Measurements from ENCODE around the gene STEAP3. TPM values are rescaled to one million over a fixed set of nuclear protein-coding genes. Genes with fewer than 3 reads are reported as not detected.

Gene STEAP3
- total RNA-seq, 1 donor from 2014 or later = 38.8 TPM

- Histone ChIP-seq H4K20me1 (ENCODE audit: insufficient read depth, low read length) (no peaks in the 10 kb centered on the region), H3K4me3 (ENCODE audit: insufficient read depth, low read depth, low read length) (no peak overlapping the region), H3K79me2 (ENCODE audit: insufficient read depth, low read length) (no peaks in the 10 kb centered on the region), H3K9me3 (ENCODE audit: insufficient read depth, low read depth, low read length) (no peaks in the 10 kb centered on the region), H3K36me3 (ENCODE audit: insufficient read depth, low read length) (no peaks in the 10 kb centered on the region), H3K27ac (ENCODE audit: low read depth, low read length) (no peak overlapping the region), H2AFZ (ENCODE audit: low read depth, low read length) (no peak overlapping the region), H3K9ac (ENCODE audit: low read length) (no peak overlapping the region), H3K27me3 (ENCODE audit: insufficient read depth, low read length) (no peaks in the 10 kb centered on the region), H3K4me1 (ENCODE audit: insufficient read depth, low read length) (no peaks in the 10 kb centered on the region), H3K4me2 (ENCODE audit: low read length) (no peak overlapping the region)
- Mint-ChIP-seq H3K36me3 (ENCODE audit: low read depth, unreplicated experiment) (no peaks in the 10 kb centered on the region), H3K4me3 (ENCODE audit: unreplicated experiment) (no peak overlapping the region), H3K27me3 (ENCODE audit: low read depth, unreplicated experiment) (peaks cover 3% of the 10 kb centered on the region), H3K9me3 (ENCODE audit: unreplicated experiment) (no peaks in the 10 kb centered on the region), H3K27ac (ENCODE audit: unreplicated experiment) (no peak overlapping the region), H3K4me1 (ENCODE audit: low read depth, unreplicated experiment) (peaks cover 3% of the 10 kb centered on the region)
- DNase-seq (ENCODE audit: low read depth) (no peak), FAIRE-seq (no peak)
- no peak for TF ChIP-seq CTCF (IDR thresholded peaks at IDR 0.05; ENCODE audit: insufficient read depth, low read depth, low read length)
- no peak for TF ChIP-seq EZH2 (IDR thresholded peaks at IDR 0.05; ENCODE audit: insufficient read depth, low read length)
Observed at GRCh38 chr2:119306196-119306590, 82.6 kb downstream of the STEAP3 start.

GRCh38 chr2:119307419-119308140 is 83.9 kb downstream of the STEAP3 start:
- H3K9me3 Mint-ChIP-seq (ENCODE audit: unreplicated experiment) = no peaks in the 10 kb centered on the region
- H3K27ac ChIP-seq (ENCODE audit: low read depth, low read length) = no peak overlapping the region
- peaks cover 3% of the 10 kb centered on the region for H3K36me3 Mint-ChIP-seq (ENCODE audit: low read depth, unreplicated experiment)
- H3K9ac ChIP-seq (ENCODE audit: low read length) = no peak overlapping the region
- DNase-seq (ENCODE audit: low read depth) (no peak), FAIRE-seq (no peak)
- H2AFZ ChIP-seq (ENCODE audit: low read depth, low read length) = no peak overlapping the region
- no peaks in the 10 kb centered on the region for H3K9me3 ChIP-seq (ENCODE audit: insufficient read depth, low read depth, low read length)
- no peaks in the 10 kb centered on the region for H3K36me3 ChIP-seq (ENCODE audit: insufficient read depth, low read length)
- H3K4me3 ChIP-seq (ENCODE audit: insufficient read depth, low read depth, low read length) = no peak overlapping the region
- H4K20me1 ChIP-seq (ENCODE audit: insufficient read depth, low read length) = no peaks in the 10 kb centered on the region
- no peaks in the 10 kb centered on the region for H3K27me3 ChIP-seq (ENCODE audit: insufficient read depth, low read length)
- H3K4me1 Mint-ChIP-seq (ENCODE audit: low read depth, unreplicated experiment) = no peaks in the 10 kb centered on the region
- H3K79me2 ChIP-seq (ENCODE audit: insufficient read depth, low read length) = no peaks in the 10 kb centered on the region
- H3K4me2 ChIP-seq (ENCODE audit: low read length) = no peak overlapping the region
- H3K27me3 Mint-ChIP-seq (ENCODE audit: low read depth, unreplicated experiment) = peaks cover 3% of the 10 kb centered on the region
- TF ChIP-seq EZH2 (IDR thresholded peaks at IDR 0.05; ENCODE audit: insufficient read depth, low read length) = no peak
- TF ChIP-seq CTCF (IDR thresholded peaks at IDR 0.05; ENCODE audit: insufficient read depth, low read depth, low read length) = no peak
- no peaks in the 10 kb centered on the region for H3K4me1 ChIP-seq (ENCODE audit: insufficient read depth, low read length)
- H3K4me3 Mint-ChIP-seq (ENCODE audit: unreplicated experiment) = no peak overlapping the region
- H3K27ac Mint-ChIP-seq (ENCODE audit: unreplicated experiment) = no peak overlapping the region

- Histone ChIP-seq H3K79me2 (ENCODE audit: insufficient read depth, low read length) (no peaks in the 10 kb centered on the region), H3K9ac (ENCODE audit: low read length) (no peak overlapping the region), H3K27ac (ENCODE audit: low read depth, low read length) (no peak overlapping the region), H3K36me3 (ENCODE audit: insufficient read depth, low read length) (no peaks in the 10 kb centered on the region), H2AFZ (ENCODE audit: low read depth, low read length) (no peak overlapping the region), H3K27me3 (ENCODE audit: insufficient read depth, low read length) (no peaks in the 10 kb centered on the region), H3K4me3 (ENCODE audit: insufficient read depth, low read depth, low read length) (no peak overlapping the region), H4K20me1 (ENCODE audit: insufficient read depth, low read length) (no peaks in the 10 kb centered on the region), H3K9me3 (ENCODE audit: insufficient read depth, low read depth, low read length) (no peaks in the 10 kb centered on the region), H3K4me2 (ENCODE audit: low read length) (no peak overlapping the region), H3K4me1 (ENCODE audit: insufficient read depth, low read length) (no peaks in the 10 kb centered on the region)
- H3K4me1 Mint-ChIP-seq (ENCODE audit: low read depth, unreplicated experiment) = no peaks in the 10 kb centered on the region
- FAIRE-seq (no peak), DNase-seq (ENCODE audit: low read depth) (no peak)
- H3K4me3 Mint-ChIP-seq (ENCODE audit: unreplicated experiment) = no peak overlapping the region
- no peak overlapping the region for H3K27ac Mint-ChIP-seq (ENCODE audit: unreplicated experiment)
- TF ChIP-seq EZH2 (IDR thresholded peaks at IDR 0.05; ENCODE audit: insufficient read depth, low read length) (no peak), CTCF (IDR thresholded peaks at IDR 0.05; ENCODE audit: insufficient read depth, low read depth, low read length) (no peak)
- peaks cover 3% of the 10 kb centered on the region for H3K27me3 Mint-ChIP-seq (ENCODE audit: low read depth, unreplicated experiment)
- peaks cover 3% of the 10 kb centered on the region for H3K36me3 Mint-ChIP-seq (ENCODE audit: low read depth, unreplicated experiment)
- H3K9me3 Mint-ChIP-seq (ENCODE audit: unreplicated experiment) = no peaks in the 10 kb centered on the region
Observed at GRCh38 chr2:119308793-119309330, 85.2 kb downstream of the STEAP3 start.

All from astrocyte (in vitro differentiated cells and primary cell).